Astrocyte (in vitro differentiated cells and primary cell): ENCODE results near the gene RAB22A. TPM values are rescaled to one million over a fixed set of nuclear protein-coding genes. Genes with fewer than 3 reads are reported as not detected.
"Not testable (repeated sequence)": the region's sequence is repeated elsewhere in the genome, so short reads cannot be mapped to it uniquely, and the experiment has no call there.

Experiments
- DNase-seq: peaks from one replicate; pipeline ENCODE4 v3.0.0-alpha.2; 2010; ENCODE audit warnings: low read depth
- FAIRE-seq: peaks from 2 replicates; lab custom pipeline; 2011; peaks lifted over from hg19 to GRCh38; lab: Jason Lieb, UNC
- H2AFZ ChIP-seq: 2 replicates; pipeline ENCODE4 v1.6.0; 2012; ENCODE audit warnings: low read depth, low read length, inconsistent platforms
- H3K27ac ChIP-seq: 2 replicates; pipeline ENCODE4 v1.5.1; 2011; ENCODE audit warnings: low read depth, low read length, inconsistent platforms
- H3K27me3 ChIP-seq: 2 replicates; pipeline ENCODE4 v1.6.0; 2011; ENCODE audit warnings: low read length, inconsistent platforms; ENCODE audit not compliant: insufficient read depth
- H3K36me3 ChIP-seq: 2 replicates; pipeline ENCODE4 v1.5.1; 2011; ENCODE audit warnings: low read length, inconsistent platforms; ENCODE audit not compliant: insufficient read depth
- H3K4me1 ChIP-seq: 2 replicates; pipeline ENCODE4 v1.5.1; 2011; ENCODE audit warnings: low read length, inconsistent platforms; ENCODE audit not compliant: insufficient read depth
- H3K4me2 ChIP-seq: 2 replicates; pipeline ENCODE4 v1.6.0; 2012; ENCODE audit warnings: low read length, inconsistent platforms
- H3K4me3 ChIP-seq: 2 replicates; pipeline ENCODE4 v1.5.1; 2011; ENCODE audit warnings: low read depth, mild to moderate bottlenecking, low read length, inconsistent platforms; ENCODE audit not compliant: insufficient read depth
- H3K79me2 ChIP-seq: 2 replicates; pipeline ENCODE4 v1.6.0; 2012; ENCODE audit warnings: mild to moderate bottlenecking, low read length, inconsistent platforms; ENCODE audit not compliant: insufficient read depth
- H3K9ac ChIP-seq: 2 replicates; pipeline ENCODE4 v1.6.0; 2012; ENCODE audit warnings: mild to moderate bottlenecking, low read length, inconsistent platforms
- H3K9me3 ChIP-seq: 2 replicates; pipeline ENCODE4 v1.5.1; 2012; ENCODE audit warnings: low read depth, mild to moderate bottlenecking, low read length, inconsistent platforms; ENCODE audit not compliant: insufficient read depth
- H4K20me1 ChIP-seq: 2 replicates; pipeline ENCODE4 v1.6.0; 2012; ENCODE audit warnings: low read length, inconsistent platforms; ENCODE audit not compliant: insufficient read depth
- H3K27ac Mint-ChIP-seq: one replicate; pipeline ENCODE4 v1.8.0; 2021; ENCODE audit warnings: mild to moderate bottlenecking, mixed read lengths; ENCODE audit not compliant: unreplicated experiment
- H3K27me3 Mint-ChIP-seq: one replicate; pipeline ENCODE4 v1.8.0; 2021; ENCODE audit warnings: low read depth, mixed read lengths; ENCODE audit not compliant: unreplicated experiment
- H3K36me3 Mint-ChIP-seq: one replicate; pipeline ENCODE4 v1.8.0; 2021; ENCODE audit warnings: low read depth, mixed read lengths; ENCODE audit not compliant: unreplicated experiment
- H3K4me1 Mint-ChIP-seq: one replicate; pipeline ENCODE4 v1.8.0; 2021; ENCODE audit warnings: low read depth, mixed read lengths; ENCODE audit not compliant: unreplicated experiment
- H3K4me3 Mint-ChIP-seq: one replicate; pipeline ENCODE4 v1.8.0; 2021; ENCODE audit warnings: mild to moderate bottlenecking, moderate library complexity, mixed read lengths; ENCODE audit not compliant: unreplicated experiment
- H3K9me3 Mint-ChIP-seq: one replicate; pipeline ENCODE4 v1.8.0; 2021; ENCODE audit warnings: mild to moderate bottlenecking, mixed read lengths; ENCODE audit not compliant: unreplicated experiment
- CTCF ChIP-seq: IDR thresholded peaks from 2 replicates; pipeline ENCODE4 v1.5.1; 2011; ENCODE audit warnings: low read depth, mild to moderate bottlenecking, inconsistent platforms, low read length, moderate library complexity; ENCODE audit not compliant: insufficient read depth
- EZH2 ChIP-seq: IDR thresholded peaks from 2 replicates; pipeline ENCODE4 v1.6.1; 2012; ENCODE audit warnings: mild to moderate bottlenecking, low read length, inconsistent platforms; ENCODE audit not compliant: insufficient read depth
- total RNA-seq: library from RNA; stranded (reverse); gene quantifications from 2 replicates; pipeline ENCODE4 v1.2.1, GENCODE V29; 2021

Gene RAB22A
- total RNA-seq, 1 donor from 2014 or later, result 16.6 TPM

DNA sequence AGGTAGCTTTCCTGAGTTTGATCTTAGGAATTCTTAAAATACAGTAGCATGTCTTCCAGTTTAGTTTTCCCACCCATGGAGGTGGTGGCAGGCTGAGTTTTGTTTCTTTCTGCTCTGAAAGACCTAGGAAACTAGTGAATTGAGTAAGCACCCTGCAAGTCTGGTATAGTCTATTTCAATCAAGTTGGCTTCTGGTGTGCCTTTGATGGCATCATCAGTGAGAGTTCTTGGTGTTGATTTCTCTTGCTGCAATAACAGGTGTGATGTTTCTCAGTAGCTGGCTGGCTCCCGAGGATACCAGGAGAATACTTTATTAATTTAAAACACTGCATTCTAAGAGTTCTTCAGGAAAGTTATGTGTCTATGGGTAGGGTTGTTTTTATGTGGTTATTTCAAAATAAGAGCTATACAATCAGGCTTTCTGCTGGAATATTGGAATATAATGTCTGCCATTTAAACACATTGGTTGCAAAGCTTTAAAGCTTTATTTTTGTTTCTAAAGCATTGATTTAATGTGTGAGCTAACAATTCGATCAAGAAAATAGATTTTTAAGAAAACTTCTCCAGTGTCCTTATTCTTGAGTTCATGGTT lies 98.5 kb downstream of the RAB22A start:
- H3K27ac Mint-ChIP-seq, result no peak overlapping the region

DNA sequence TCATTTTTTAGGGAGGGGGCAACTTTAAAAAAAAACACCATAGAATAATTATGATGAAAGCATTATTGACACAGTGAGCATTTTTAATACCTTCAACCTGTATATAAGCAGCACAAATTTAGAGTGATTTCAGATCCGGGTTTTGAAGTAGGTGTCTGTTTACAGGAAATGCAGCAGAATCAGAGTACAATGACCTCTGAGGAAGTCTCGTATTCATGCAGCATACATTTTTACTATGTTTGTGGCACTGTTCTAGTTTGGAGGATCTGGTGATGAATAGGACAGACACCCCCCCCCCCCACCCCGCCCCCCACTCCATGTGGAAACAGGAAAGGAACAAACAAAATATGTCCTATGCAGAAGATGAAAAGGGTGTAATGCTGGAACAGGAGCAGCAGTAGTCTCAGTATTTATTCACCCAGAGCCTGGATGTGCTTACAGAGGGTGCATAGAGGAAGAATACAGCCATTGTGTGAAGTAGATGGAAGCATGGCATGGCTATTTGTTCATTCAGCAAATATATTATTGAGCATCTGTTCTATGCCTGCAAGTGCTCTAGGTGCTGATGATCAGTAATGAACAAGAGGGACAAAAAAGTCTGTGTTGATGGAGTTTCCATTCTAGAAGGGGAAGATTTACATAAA lies 99.2 kb downstream of the RAB22A start:
- no peak for TF ChIP-seq EZH2
- TF ChIP-seq CTCF, result no peak
- no peaks in the 10 kb centered on the region for H3K36me3 Mint-ChIP-seq
- H3K27ac Mint-ChIP-seq, result peak overlapping the region; percentile 58
- H3K4me1 ChIP-seq, result peaks cover 18% of the 10 kb centered on the region
- no peaks in the 10 kb centered on the region for H3K36me3 ChIP-seq
- no peaks in the 10 kb centered on the region for H3K9me3 Mint-ChIP-seq
- H3K4me3 Mint-ChIP-seq, result no peak overlapping the region
- no peaks in the 10 kb centered on the region for H3K9me3 ChIP-seq
- FAIRE-seq, result no peak
- no peak for DNase-seq
- H2AFZ ChIP-seq, result no peak overlapping the region
- no peak overlapping the region for H3K9ac ChIP-seq
- H3K27ac ChIP-seq, result no peak overlapping the region
- no peaks in the 10 kb centered on the region for H3K27me3 Mint-ChIP-seq
- peaks cover 77% of the 10 kb centered on the region for H4K20me1 ChIP-seq
- no peak overlapping the region for H3K4me2 ChIP-seq
- H3K4me3 ChIP-seq, result no peak overlapping the region
- H3K27me3 ChIP-seq, result no peaks in the 10 kb centered on the region
- peaks cover 25% of the 10 kb centered on the region for H3K4me1 Mint-ChIP-seq
- H3K79me2 ChIP-seq, result peaks cover 91% of the 10 kb centered on the region

More for the DNA sequence above, 98.5 kb downstream of the RAB22A start:
- Mint-ChIP-seq H3K4me3 (no peak overlapping the region), H3K27me3 (no peaks in the 10 kb centered on the region), H3K36me3 (no peaks in the 10 kb centered on the region), H3K9me3 (no peaks in the 10 kb centered on the region), H3K4me1 (peaks cover 25% of the 10 kb centered on the region)
- Histone ChIP-seq H3K27ac (peak overlapping the region; percentile 9), H3K79me2 (peaks cover 98% of the 10 kb centered on the region), H3K4me2 (no peak overlapping the region), H4K20me1 (peaks cover 83% of the 10 kb centered on the region), H3K4me1 (peaks cover 18% of the 10 kb centered on the region), H3K27me3 (no peaks in the 10 kb centered on the region), H3K9ac (no peak overlapping the region), H3K36me3 (no peaks in the 10 kb centered on the region), H3K9me3 (no peaks in the 10 kb centered on the region), H3K4me3 (no peak overlapping the region), H2AFZ (no peak overlapping the region)
- TF ChIP-seq EZH2, result no peak
- TF ChIP-seq CTCF, result no peak
- DNase-seq (no peak), FAIRE-seq (no peak)

- peaks cover 78% of the 10 kb centered on the region for H3K79me2 ChIP-seq
- H4K20me1 ChIP-seq, result peaks cover 63% of the 10 kb centered on the region
- H3K9me3 Mint-ChIP-seq, result not testable (repeated sequence)
Observed at GRCh38 chr20:58414216-58414615, 104.7 kb downstream of the RAB22A start.

DNA sequence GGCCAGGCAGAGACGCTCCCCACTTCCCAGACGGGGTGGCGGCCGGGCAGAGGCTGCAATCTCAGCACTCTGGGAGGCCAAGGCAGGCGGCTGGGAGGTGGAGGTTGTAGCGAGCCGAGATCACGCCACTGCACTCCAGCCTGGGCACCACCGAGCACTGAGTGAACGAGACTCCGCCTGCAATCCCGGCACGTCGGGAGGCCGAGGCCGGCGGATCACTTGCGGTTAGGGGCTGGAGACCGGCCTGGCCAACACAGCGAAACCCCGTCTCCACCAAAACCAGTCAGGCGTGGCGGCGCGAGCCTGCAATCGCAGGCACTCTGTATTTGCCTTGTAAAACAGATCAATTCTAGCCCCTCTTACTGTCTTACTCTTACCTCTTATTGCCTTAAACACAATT lies 105.3 kb downstream of the RAB22A start:
- FAIRE-seq, H3K4me2 ChIP-seq, H3K4me3 ChIP-seq, H2AFZ ChIP-seq, H3K9me3 Mint-ChIP-seq, DNase-seq, H3K36me3 Mint-ChIP-seq, H3K9me3 ChIP-seq, H3K27ac ChIP-seq, H3K9ac ChIP-seq, H3K4me1 Mint-ChIP-seq, H3K27me3 ChIP-seq, H3K4me1 ChIP-seq, H3K27me3 Mint-ChIP-seq, H3K27ac Mint-ChIP-seq: not testable (repeated sequence)
- Histone ChIP-seq H3K79me2 (peaks cover 78% of the 10 kb centered on the region), H3K36me3 (peaks cover 10% of the 10 kb centered on the region), H4K20me1 (peaks cover 62% of the 10 kb centered on the region)
- H3K4me3 Mint-ChIP-seq, result peak overlapping the region; percentile 34

More at GRCh38 chr20:58414216-58414615, 104.7 kb downstream of the RAB22A start:
- H3K36me3 Mint-ChIP-seq, H3K4me2 ChIP-seq, H3K27me3 ChIP-seq, DNase-seq, H3K9ac ChIP-seq, H3K27ac ChIP-seq, H3K4me3 Mint-ChIP-seq, H3K27me3 Mint-ChIP-seq, H3K9me3 ChIP-seq, H3K27ac Mint-ChIP-seq, H3K4me3 ChIP-seq, H2AFZ ChIP-seq, FAIRE-seq, H3K4me1 ChIP-seq: not testable (repeated sequence)
- peaks cover 10% of the 10 kb centered on the region for H3K4me1 Mint-ChIP-seq
- H3K36me3 ChIP-seq, result peaks cover 10% of the 10 kb centered on the region
